NCI-H526 treated with DMSO at 0.1 percent for 48 hours (cell line): Measurements from ENCODE around the gene P2RY11.

Experiments used
- DNase-seq: peaks from one replicate; lab custom pipeline; 2025; lab: John Stamatoyannopoulos, UW

The P2RY11 gene

DNA sequence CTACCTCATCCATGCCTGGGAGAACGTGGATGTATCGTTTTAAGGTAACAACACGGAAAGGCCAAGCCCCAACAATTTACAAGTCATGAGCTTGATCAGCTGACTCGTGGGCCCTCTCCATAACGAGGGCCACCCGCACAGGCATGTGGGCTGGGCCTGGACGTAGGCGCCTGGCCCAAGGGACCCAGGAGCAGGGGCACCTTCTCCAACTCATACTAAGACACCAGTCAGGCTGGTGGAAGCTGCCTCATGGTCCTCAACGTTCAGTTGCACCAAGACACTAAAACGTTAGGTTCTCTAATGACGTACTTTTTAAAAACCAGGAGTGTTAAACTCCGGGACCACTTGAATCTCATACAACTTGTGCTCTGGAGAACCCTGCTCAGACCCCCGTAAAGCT, 30.0 kb downstream of the P2RY11 start:
- no peak for DNase-seq

DNA sequence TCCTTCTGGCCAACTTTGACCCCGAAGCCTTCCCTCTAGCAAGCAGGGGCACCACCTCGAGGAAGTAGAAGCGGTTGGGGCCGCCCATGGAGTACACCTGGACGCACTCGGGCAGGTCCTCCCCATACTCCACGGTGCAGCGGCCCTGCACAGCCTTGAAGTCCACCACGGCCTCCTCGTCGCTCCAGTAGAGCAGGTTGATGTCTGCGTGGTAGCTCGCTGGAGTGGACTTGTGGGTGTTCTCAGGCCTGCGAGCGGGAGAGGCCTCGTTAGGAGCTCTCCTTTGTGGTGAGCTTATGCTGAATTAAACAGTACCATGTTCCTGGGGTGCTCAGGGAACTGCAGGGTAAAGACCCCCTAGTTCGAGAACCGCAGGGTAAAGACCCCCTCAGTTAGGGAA, 30.5 kb downstream of the P2RY11 start:
- no peak for DNase-seq

DNA sequence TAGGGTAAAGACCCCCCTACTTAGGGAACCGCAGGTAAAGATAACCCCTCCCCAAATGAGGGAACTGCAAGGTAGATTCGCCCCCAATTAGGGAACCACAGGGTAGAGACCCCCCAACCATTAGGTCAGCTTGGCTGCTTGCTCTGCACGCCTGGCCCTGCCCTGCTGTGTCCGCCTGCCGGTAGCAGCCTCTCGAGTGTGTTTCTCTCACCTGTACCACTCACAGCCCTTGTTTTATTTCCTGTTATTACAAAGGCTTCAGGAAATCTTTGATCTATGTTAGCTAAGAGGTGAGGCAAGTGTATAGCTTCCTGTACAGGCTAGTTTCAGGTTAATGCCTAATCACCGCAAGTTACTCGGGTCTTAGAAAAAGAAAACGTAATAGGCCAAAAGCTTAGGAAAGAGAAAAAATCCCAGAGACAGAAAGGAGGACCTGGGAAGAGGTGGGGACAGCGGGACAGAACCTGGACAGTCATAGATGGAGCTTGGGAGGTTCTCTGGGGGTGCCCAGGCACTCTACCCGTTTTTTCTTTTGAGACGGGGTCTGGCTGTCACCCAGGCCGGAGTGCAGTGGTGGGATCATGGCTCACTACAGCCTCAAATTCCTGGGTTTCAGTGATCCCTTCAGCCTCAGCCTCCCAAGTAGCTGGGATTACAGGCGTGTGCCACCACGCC, 31.3 kb downstream of the P2RY11 start:
- DNase-seq, result no peak

DNA sequence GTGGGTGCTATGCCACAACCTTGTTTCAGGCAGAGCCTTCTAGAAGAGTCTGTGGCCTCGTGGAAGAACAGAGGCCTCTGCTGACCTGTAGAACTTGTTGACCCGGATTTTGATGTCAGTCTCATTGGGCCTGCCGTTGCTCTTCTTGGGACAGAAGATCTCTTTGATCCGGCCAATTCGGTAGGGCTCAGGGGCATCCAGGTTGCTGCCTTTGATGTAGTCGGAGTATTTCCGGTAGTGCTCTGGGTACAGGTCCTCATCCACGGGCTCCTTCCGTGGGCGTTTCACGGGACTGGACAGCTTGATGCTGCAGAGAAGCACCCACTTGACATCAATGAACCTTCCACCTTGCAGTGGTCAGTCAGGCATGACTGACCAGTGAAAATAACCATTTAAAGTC, 32.2 kb downstream of the P2RY11 start:
- DNase-seq, result no peak

DNA sequence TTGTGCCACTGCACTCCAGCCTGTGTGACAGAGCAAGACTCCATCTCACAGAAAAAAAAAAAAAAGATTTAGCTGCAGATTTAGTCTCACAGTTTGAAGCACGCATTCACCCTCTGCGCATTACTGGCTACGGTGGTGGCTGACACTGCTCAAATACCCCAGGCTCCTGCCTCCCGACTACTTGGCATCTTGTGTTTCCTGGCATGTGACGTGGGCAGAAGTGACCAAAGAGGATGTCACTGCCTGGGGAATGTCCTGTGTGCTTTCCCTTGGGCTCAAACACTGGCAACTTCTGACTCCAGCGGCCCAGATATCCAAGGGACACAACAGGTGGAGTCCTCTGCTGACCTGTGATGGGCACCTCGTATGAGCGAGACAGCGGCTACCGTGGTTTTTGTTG, 32.9 kb downstream of the P2RY11 start:
- DNase-seq, result no peak

DNA sequence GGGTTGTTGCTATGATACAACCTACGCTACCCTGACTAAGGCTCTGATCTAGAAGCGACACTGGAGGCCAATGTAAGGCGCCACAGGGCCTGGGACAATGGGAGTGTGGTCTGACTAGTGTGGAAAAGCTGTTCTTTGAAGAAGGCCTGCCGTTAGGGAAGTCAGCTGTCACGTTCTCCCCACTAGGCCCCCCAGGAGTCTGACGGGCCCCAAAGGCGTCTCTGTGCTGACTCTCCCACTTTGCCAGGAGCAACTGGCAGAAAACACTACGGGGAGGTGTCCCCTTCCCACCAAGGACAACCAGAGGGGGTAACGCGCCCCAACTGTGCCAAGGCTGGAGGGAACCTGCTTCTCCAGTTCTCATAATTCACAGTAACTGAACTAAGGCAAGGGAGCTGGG, 33.5 kb downstream of the P2RY11 start:
- DNase-seq, result no peak

DNA sequence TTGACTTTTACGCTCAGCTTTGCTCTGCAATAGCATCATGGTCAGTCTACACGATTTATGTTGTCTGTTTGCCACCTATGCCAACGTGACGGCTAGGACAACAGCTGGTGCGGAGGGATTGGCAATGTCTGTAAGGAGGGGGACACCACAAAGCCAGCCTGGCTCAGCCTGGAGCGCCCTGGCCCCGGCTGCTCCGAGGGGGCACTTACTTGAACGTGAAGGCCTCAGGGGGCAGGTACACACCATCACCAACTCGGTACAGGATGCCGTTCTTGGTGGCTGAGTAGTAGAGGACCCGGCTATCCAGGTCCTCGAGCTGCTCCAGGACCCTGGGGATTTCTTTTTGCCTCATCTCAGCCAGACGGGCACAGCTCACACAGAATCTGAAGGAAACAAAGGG, 34.6 kb downstream of the P2RY11 start:
- DNase-seq, result no peak

DNA sequence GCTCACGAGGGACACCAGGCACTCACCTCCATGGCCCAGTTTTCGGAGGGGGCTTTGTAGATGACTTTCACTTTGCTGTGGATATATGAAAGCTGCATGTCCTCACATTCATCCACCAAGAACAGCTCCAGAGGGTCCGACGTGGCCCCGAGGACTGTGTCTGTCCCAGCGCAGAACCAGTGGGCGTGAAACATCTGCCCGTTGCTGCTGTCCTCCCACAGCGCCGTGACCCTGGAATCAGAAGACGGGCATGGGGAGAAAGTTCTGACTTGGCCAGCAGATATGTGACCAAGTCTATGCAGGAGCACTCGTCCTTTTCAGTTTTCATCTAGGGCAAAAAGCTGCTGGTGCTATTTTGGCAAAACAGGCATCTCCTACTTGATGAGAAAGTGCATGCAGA, 37.9 kb downstream of the P2RY11 start:
- no peak for DNase-seq

DNA sequence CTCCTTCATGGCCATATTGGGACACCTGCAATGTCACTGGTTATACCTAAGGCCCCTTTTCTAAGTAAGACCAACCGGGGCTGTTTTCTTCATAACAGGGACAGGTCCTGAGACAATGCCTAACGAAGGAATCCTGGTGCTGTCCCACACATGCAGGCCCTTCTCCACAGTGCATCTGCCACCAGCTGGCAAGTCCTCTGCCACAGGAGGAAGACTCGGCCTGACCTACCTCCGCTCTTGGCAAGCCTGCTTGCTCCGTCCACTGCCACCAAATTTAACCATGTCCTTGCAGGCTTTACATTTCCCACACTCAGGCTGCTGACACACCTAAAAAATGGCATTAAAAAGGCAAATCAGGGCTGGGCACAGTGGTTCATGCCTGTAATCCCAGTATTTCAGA, 40.0 kb downstream of the P2RY11 start:
- DNase-seq, result no peak

DNA sequence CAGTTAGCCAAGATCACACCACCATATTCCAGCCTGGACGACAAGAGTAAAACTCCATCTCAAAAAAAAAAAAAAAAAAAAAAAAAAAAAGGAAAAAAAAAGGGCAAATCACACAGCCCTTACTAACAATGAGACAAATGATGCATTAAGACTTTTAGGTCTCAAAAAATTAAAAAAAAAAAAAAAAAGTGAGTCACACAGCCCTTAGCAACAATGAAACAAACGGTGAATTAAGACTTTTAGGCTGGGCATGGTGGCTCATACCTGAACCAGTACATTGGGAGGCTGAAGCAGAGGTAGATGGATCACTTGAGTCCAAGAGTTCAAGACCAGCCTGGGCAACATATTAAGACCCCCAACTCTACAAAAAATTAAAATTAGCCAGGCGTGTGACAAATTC, 40.6 kb downstream of the P2RY11 start:
- no peak for DNase-seq

DNA sequence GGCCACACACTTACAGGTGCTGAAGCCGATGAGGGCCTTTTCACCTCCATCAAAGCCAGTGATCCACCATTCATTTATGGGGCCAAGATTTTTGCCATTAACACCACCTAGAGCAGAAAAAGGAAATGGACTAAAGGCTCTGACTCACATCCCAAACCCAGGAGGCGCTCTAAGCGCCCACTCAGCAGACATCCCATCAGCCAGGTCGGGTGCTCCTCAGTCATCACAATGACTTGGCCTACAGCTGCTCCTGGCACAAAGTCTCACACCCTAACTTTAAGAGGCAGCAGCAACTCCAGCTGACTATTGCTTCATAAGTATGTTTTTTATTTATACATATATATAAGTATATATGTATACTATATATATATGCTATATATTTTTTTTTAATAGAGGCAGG, 44.3 kb downstream of the P2RY11 start:
- no peak for DNase-seq

DNA sequence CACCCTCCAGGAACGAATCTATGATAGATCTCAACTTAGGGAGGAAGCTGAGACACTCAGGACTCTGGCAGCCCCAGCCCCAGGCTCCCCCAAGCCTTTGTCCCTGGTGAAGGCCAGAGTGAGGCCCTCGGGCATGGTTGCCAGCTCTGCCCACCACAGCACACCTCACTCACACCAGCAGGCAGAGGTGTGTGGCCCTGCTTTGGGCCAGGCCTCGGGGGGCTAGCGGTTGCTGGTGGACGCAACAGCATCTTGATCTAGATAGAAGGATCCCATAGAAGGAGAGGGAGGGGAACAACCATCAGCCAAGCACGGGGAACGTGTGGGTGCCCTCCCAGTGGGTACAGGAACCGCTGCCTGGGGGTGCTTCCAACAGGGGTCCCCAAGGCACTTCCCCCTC, 46.6 kb downstream of the P2RY11 start:
- no peak for DNase-seq

DNA sequence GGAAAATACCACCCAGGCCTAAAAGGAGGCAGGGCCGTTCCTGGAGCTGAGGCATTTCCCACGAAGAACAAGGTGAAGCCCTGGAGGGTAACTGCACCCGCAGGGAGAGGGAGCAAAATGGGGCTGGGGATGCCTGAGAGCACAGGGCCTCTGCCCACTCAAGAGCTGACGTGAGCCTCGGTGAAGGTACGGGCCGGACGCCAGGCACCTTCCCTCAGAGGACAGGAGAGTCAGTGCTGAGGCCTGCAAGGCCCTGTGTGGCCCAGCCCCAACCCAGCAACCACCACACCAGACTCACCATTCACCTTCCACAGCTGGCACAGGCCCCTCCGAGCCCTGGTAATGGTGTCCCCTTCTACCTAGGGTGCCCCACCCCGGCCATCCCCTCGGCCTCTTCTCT, 47.0 kb downstream of the P2RY11 start:
- DNase-seq, result no peak

DNA sequence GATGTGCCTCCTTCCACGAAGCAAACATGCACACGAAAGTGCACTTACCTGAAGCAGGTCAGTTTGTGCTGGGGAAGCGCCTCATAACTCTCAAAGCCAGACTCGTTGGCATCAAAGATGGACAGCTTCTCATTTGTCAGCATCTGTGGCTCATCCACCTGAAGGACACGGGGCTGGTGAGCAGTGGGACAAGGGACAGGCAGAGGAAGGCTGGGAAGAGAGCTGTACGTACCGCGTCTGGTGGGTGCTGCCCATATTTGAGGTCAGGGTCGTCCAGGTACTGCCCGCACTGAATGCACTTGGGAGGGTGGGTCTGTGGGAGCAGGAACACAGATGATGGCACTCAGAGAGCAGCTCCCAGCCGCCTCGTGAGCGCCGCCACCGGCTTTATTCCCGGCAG, 48.1 kb downstream of the P2RY11 start:
- no peak for DNase-seq

DNA sequence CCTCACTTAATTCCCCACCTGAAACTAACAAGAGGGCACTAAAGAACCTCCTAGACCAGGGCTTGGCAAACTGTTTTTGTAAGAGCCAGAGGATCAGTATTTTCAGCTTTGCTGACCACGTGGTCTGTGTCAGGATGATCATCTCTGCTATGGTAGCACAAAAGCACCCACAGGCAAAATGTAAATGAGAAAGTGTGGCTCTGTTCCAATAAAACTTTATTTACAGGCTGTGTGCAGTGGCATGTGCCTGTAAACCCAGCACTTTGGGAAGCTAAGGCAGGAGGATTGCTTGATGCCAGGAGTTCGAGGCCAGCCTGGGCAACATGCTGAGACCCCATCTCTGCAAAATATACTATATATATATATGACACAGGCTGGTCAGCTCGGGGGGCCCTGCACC, 52.0 kb downstream of the P2RY11 start:
- no peak for DNase-seq
